HepG2 (cell line): Measurements from ENCODE around the gene KIF26B. TPM values are rescaled to one million over a fixed set of nuclear protein-coding genes. Genes with fewer than 3 reads are reported as not detected.

Experiments
- ATAC-seq: fragments of 200-7000 bp; cut with Tn5 transposase; 3 replicates; pipeline ENCODE4 v1.9.1; 2020; ENCODE audit warnings: mild to moderate bottlenecking, moderate library complexity
- BruUV-seq: library from RNA; stranded (reverse); fragments of 400-500 nt; replicated peaks from 2 replicates; lab custom pipeline; 2021; lab: Mats Ljungman, UMichigan
- CTCF ChIA-PET: fragments of 300-600 bp; formaldehyde crosslinking; extraction: SDS; loops from one replicate; lab custom pipeline; 2021; ENCODE audit warnings: low total read pairs, inconsistent platforms, low intra/inter-chr PET ratio; lab: Yijun Ruan, JAX
- POLR2A ChIA-PET: fragments of 350-600 bp; sonication (Branson Sonifier 250); formaldehyde crosslinking; loops from one replicate; lab custom pipeline; 2020; ENCODE audit warnings: antibody characterized with exemption, inconsistent platforms; lab: Yijun Ruan, JAX
- DNase-seq: peaks from one replicate; pipeline ENCODE4 v3.0.0-alpha.2; 2015; ENCODE audit warnings: low spot score
- FAIRE-seq: peaks from 3 replicates; lab custom pipeline; 2011; peaks lifted over from hg19 to GRCh38; lab: Jason Lieb, UNC
- H2AFZ ChIP-seq: one replicate; pipeline ENCODE4 v1.6.1; 2011; ENCODE audit warnings: low read length, inconsistent platforms
- H3K27ac ChIP-seq: fragments of 300-600 bp; 3 replicates; pipeline ENCODE4 v1.8.0; 2011; ENCODE audit warnings: mixed run types, mild to moderate bottlenecking, mixed read lengths, low read length, inconsistent platforms; ENCODE audit not compliant: insufficient read depth; ENCODE audit errors: extremely low read length
- H3K27me3 ChIP-seq, 2 experiments: fragments of 200-600 bp in 1 of 2; 2 replicates in 1 of 2; 3 replicates in 1 of 2; pipeline versions ENCODE4 v1.6.0 to v1.8.0; 2011; ENCODE audit warnings: low read length in 2 of 2, mild to moderate bottlenecking in 2 of 2, moderate library complexity in 2 of 2, inconsistent platforms in 1 of 2; ENCODE audit not compliant: insufficient read depth in 2 of 2, control insufficient read depth in 1 of 2
- H3K36me3 ChIP-seq, 2 experiments: fragments of 200-600 bp in 1 of 2; replicated peaks in 1 of 2; 2 replicates in 1 of 2; 3 replicates in 1 of 2; pipeline versions ENCODE4 v1.5.1 to v1.8.0; 2011; ENCODE audit warnings: low read length in 2 of 2, inconsistent platforms in 1 of 2; ENCODE audit not compliant: insufficient read depth in 2 of 2, control insufficient read depth in 1 of 2
- H3K4me1 ChIP-seq: 2 replicates; pipeline ENCODE4 v1.5.1; 2012; ENCODE audit warnings: low read length, inconsistent platforms; ENCODE audit not compliant: insufficient read depth
- H3K4me2 ChIP-seq: 2 replicates; pipeline ENCODE4 v1.6.0; 2011; ENCODE audit warnings: low read depth, low read length, inconsistent platforms
- H3K4me3 ChIP-seq, 3 experiments: fragments of 200-600 bp in 1 of 3; sonication (generic), shearing (Covaris generic) in 1 of 3; replicated peaks in 1 of 3; 2 replicates each; pipeline ENCODE4 v1.5.1; 2011 to 2016; ENCODE audit warnings: low read length in 3 of 3, inconsistent platforms in 2 of 3, low read depth in 2 of 3, mild to moderate bottlenecking in 2 of 3, control low read depth in 1 of 3, mixed read lengths in 1 of 3; ENCODE audit not compliant: insufficient read depth in 1 of 3
- H3K79me2 ChIP-seq: one replicate; pipeline ENCODE4 v1.6.1; 2011; ENCODE audit warnings: low read length, inconsistent platforms; ENCODE audit not compliant: insufficient read depth
- H3K9ac ChIP-seq: 2 replicates; pipeline ENCODE4 v1.6.0; 2011; ENCODE audit warnings: mild to moderate bottlenecking, low read depth, low read length, inconsistent platforms; ENCODE audit not compliant: insufficient read depth
- H3K9me3 ChIP-seq: 2 replicates; pipeline ENCODE4 v1.5.1; 2012; ENCODE audit warnings: mild to moderate bottlenecking, low read length
- H4K20me1 ChIP-seq: 2 replicates; pipeline ENCODE4 v1.6.0; 2011; ENCODE audit warnings: inconsistent platforms, mild to moderate bottlenecking, low read length, moderate library complexity; ENCODE audit not compliant: insufficient read depth
- FIP1L1 ChIP-seq: fragments of 200-400 bp; formaldehyde crosslinking; IDR thresholded peaks from 2 replicates; pipeline ENCODE4 v1.6.1; 2018; ENCODE audit warnings: low read depth, mild to moderate bottlenecking, low read length, moderate library complexity, borderline replicate concordance; ENCODE audit not compliant: insufficient read depth
- NR2F2 ChIP-seq: IDR thresholded peaks from 2 replicates; pipeline ENCODE4 v1.6.1; 2012; ENCODE audit warnings: low read depth, inconsistent platforms, borderline replicate concordance
- RFXAP ChIP-seq: sonication (generic); formaldehyde crosslinking; IDR thresholded peaks from 2 replicates; pipeline ENCODE4 v1.4.0; 2020; ENCODE audit warnings: missing genetic modification reagents, borderline replicate concordance
- SP4 ChIP-seq: sonication (generic); formaldehyde crosslinking; IDR thresholded peaks from 2 replicates; pipeline ENCODE4 v1.8.1; 2023; ENCODE audit warnings: mild to moderate bottlenecking, missing genetic modification reagents
- THYN1 ChIP-seq: sonication (generic); formaldehyde crosslinking; IDR thresholded peaks from 2 replicates; pipeline ENCODE4 v1.8.1; 2023; ENCODE audit warnings: low read depth, mild to moderate bottlenecking, moderate library complexity, missing genetic modification reagents, borderline replicate concordance
- WGBS: methylation state at CpG from one replicate; pipeline ENCODE4 v1.1.6; 2017; ENCODE audit warnings: low lambda C conversion rate; 5-methylcytosine and 5-hydroxymethylcytosine counted together
- in situ Hi-C: cut with HindIII; loops from 2 replicates; pipeline ENCODE4 v1.10.0; 2017; ENCODE audit warnings: low pct_unique_long_range_greater_than_20kb; ENCODE audit not compliant: extremely low pct_ligation_motif_present
- intact Hi-C: fragments of 100-400 bp; cut with micrococcal nuclease; formaldehyde crosslinking; loops from one replicate; pipeline ENCODE4 v1.10.0; 2022; ENCODE audit not compliant: unreplicated experiment
- polyA plus RNA-seq, 8 experiments: library from polyadenylated mRNA; depleted of rRNA in 3 of 8; stranded (reverse) in 7 of 8; unstranded in 1 of 8; fragments of >200 nt; fragmentation: Illumina TruSeq in 4 of 8; extraction: Trizol in 4 of 8; gene quantifications; 2 replicates each; pipeline versions ENCODE4 v1.2.1 to v1.2.3, GENCODE V29; 2011 to 2016; ENCODE audit warnings: low read depth in 4 of 8, missing spikeins in 1 of 8, mixed read lengths in 1 of 8; ENCODE audit not compliant: insufficient read depth in 1 of 8
- total RNA-seq, 5 experiments: library from RNA; depleted of rRNA; stranded (reverse); fragments of >200 nt; fragmentation: Illumina TruSeq; extraction: Trizol; gene quantifications; 2 replicates each; pipeline ENCODE4 v1.2.3, GENCODE V29; 2016; ENCODE audit warnings: low read depth in 1 of 5
- TF ChIP-seq, protein P1 (sequence below): sonication (generic); formaldehyde crosslinking; conservative IDR thresholded peaks from 2 replicates; pipeline ENCODE4 v1.4.0; 2020; ENCODE audit warnings: mild to moderate bottlenecking, missing genetic modification reagents, moderate library complexity

The KIF26B gene
- total and polyA plus RNA-seq, 2 of the 13 experiments (the other 11 are each of a cell fraction or from before 2014, with no cell fraction given): 0.08 to 0.09 TPM

DNA sequence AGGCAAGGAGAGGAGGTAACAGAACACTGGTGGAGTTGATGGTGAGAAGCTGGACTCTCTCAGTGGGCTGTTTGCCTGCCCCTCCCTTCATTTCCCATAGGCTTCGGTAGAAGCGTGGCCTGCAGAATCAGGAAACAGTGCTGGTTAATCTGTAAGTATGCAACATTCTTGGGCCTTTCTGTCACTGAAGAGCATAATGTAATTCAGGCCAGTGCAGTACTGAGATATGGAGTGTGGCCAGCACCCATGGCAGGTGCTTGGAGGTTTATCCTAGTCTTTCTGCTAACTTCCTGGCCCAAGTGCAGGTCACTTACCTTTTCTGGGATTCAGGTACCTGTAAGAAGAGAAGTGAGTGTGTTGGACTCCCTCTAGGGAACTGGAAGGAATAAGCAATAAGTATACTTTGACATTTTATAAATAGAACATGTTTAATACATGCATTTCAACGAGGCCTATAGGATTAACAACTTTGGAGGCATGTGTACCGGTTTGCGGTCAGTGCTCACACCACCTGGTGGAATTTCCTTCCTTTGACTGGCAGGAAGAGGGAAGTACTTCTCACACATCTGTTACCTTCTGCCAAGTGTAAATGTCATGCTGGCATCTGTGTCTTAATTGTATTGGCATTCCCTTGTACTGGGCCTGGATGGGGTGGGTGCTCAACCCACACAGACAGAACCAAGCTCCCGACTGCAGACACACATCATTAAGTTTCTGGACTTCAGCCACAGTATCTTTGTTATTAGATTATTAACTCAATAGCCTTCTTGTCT, 105.5 kb downstream of the KIF26B start:
- H3K4me3 ChIP-seq: no peak overlapping the region
- H3K4me1 ChIP-seq: peaks cover 23% of the 10 kb centered on the region
- no peak for DNase-seq
- CTCF ChIA-PET: no interaction called here
- intact Hi-C loops (no loop called here), in situ Hi-C loops (no loop called here)
- no peak overlapping the region for H3K27ac ChIP-seq
- no peak overlapping the region for H2AFZ ChIP-seq
- no peak for ATAC-seq
- TF ChIP-seq, protein P1, sequence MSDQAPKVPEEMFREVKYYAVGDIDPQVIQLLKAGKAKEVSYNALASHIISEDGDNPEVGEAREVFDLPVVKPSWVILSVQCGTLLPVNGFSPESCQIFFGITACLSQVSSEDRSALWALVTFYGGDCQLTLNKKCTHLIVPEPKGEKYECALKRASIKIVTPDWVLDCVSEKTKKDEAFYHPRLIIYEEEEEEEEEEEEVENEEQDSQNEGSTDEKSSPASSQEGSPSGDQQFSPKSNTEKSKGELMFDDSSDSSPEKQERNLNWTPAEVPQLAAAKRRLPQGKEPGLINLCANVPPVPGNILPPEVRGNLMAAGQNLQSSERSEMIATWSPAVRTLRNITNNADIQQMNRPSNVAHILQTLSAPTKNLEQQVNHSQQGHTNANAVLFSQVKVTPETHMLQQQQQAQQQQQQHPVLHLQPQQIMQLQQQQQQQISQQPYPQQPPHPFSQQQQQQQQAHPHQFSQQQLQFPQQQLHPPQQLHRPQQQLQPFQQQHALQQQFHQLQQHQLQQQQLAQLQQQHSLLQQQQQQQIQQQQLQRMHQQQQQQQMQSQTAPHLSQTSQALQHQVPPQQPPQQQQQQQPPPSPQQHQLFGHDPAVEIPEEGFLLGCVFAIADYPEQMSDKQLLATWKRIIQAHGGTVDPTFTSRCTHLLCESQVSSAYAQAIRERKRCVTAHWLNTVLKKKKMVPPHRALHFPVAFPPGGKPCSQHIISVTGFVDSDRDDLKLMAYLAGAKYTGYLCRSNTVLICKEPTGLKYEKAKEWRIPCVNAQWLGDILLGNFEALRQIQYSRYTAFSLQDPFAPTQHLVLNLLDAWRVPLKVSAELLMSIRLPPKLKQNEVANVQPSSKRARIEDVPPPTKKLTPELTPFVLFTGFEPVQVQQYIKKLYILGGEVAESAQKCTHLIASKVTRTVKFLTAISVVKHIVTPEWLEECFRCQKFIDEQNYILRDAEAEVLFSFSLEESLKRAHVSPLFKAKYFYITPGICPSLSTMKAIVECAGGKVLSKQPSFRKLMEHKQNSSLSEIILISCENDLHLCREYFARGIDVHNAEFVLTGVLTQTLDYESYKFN: no peak
- TF ChIP-seq RFXAP (CRISPR knock-in tag) (no peak), NR2F2 (no peak), THYN1 (CRISPR knock-in tag) (no peak), SP4 (no peak), FIP1L1 (no peak)
- no peak for FAIRE-seq
- 38% methylated on average over 6 of the region's 6 CpGs for WGBS
- H3K79me2 ChIP-seq: no peaks in the 10 kb centered on the region
- no peaks in the 10 kb centered on the region for H3K36me3 ChIP-seq
- no peaks in the 10 kb centered on the region for H4K20me1 ChIP-seq
- no peak overlapping the region for H3K9ac ChIP-seq
- no TSS peak for BruUV-seq
- peaks cover 0 to 21% of the 10 kb centered on the region in 2 experiments; a peak in 2 of 5 replicates for H3K27me3 ChIP-seq
- no peaks in the 10 kb centered on the region for H3K9me3 ChIP-seq
- no peak overlapping the region for H3K4me2 ChIP-seq
- POLR2A ChIA-PET: no interaction called here
